ENCODE data around the gene SLC15A3.

Gene SLC15A3

GRCh38 chr11:60951904-60952741 lies at the start of gene SLC15A3:
Gene SLC15A3, minus strand, starts transcription at chr11:60952176. Its CDS starts 625 bp downstream, at chr11:60951551.
- H3K4me3 ChIP-seq (ENCODE audit: low read depth, low read length), result peak within 1 kb of the TSS; percentile 88
- TF ChIP-seq CTCF (IDR thresholded peaks at IDR 0.05; ENCODE audit: low read depth, low read length, missing control alignments), result no peak

GRCh38 chr11:61000426-61000825 lies 48.5 kb upstream of the SLC15A3 start:
- H3K4me3 ChIP-seq (ENCODE audit: low read depth, low read length), result no peak overlapping the region
- no peak for DNase-seq (ENCODE audit: low read depth)
- no peak for TF ChIP-seq CTCF (IDR thresholded peaks at IDR 0.05; ENCODE audit: low read depth, low read length, missing control alignments)

More at GRCh38 chr11:60951904-60952741, at the start of gene SLC15A3:
- DNase-seq (ENCODE audit: low read depth), result peak; percentile 87

- no peak overlapping the region for H3K4me3 ChIP-seq (ENCODE audit: low read depth, low read length)
- TF ChIP-seq CTCF (IDR thresholded peaks at IDR 0.05; ENCODE audit: low read depth, low read length, missing control alignments), result no peak
- no peak for DNase-seq (ENCODE audit: low read depth)
Measured at GRCh38 chr11:60996381-60997138, 44.6 kb upstream of the SLC15A3 start.

GRCh38 chr11:60995798-60996197 lies 43.8 kb upstream of the SLC15A3 start:
- no peak for DNase-seq (ENCODE audit: low read depth)
- TF ChIP-seq CTCF (IDR thresholded peaks at IDR 0.05; ENCODE audit: low read depth, low read length, missing control alignments), result no peak
- no peak overlapping the region for H3K4me3 ChIP-seq (ENCODE audit: low read depth, low read length)

GRCh38 chr11:60994541-60995080 lies 42.6 kb upstream of the SLC15A3 start:
- DNase-seq (ENCODE audit: low read depth), result no peak
- TF ChIP-seq CTCF (IDR thresholded peaks at IDR 0.05; ENCODE audit: low read depth, low read length, missing control alignments), result no peak

GRCh38 chr11:60993615-60994014 lies 41.6 kb upstream of the SLC15A3 start:
- DNase-seq (ENCODE audit: low read depth), result no peak
- H3K4me3 ChIP-seq (ENCODE audit: low read depth, low read length), result no peak overlapping the region
- no peak for TF ChIP-seq CTCF (IDR thresholded peaks at IDR 0.05; ENCODE audit: low read depth, low read length, missing control alignments)

More at GRCh38 chr11:60994541-60995080, 42.6 kb upstream of the SLC15A3 start:
- no peak overlapping the region for H3K4me3 ChIP-seq (ENCODE audit: low read depth, low read length)

Data from GM12864 (cell line).